ENCODE results near the gene WNT9A. TPM values are rescaled to one million over a fixed set of nuclear protein-coding genes. Genes with fewer than 3 reads are reported as not detected.

The WNT9A gene
- total RNA-seq, 2 donors from 2014 or later: 1.2 to 7.9 TPM

GRCh38 chr1:227896710-227897655, 50.7 kb downstream of the WNT9A start:
- Histone ChIP-seq H3K4me1 (ENCODE audit: control insufficient read depth in 1 of 2, low read depth in 2 of 2) (no peaks in the 10 kb centered on the region), H3K27ac (no peak overlapping the region), H3K9me3 (no peaks in the 10 kb centered on the region), H3K4me3 (no peak overlapping the region), H3K36me3 (no peaks in the 10 kb centered on the region), H3K27me3 (replicated peaks; ENCODE audit: insufficient read depth) (no peaks in the 10 kb centered on the region)
- DNase-seq (ENCODE audit: low spot score) (no peak), ATAC-seq (ENCODE audit: insufficient number of reproducible peaks, low FRiP score, low read depth) (no peak)
- TF ChIP-seq, protein P1, sequence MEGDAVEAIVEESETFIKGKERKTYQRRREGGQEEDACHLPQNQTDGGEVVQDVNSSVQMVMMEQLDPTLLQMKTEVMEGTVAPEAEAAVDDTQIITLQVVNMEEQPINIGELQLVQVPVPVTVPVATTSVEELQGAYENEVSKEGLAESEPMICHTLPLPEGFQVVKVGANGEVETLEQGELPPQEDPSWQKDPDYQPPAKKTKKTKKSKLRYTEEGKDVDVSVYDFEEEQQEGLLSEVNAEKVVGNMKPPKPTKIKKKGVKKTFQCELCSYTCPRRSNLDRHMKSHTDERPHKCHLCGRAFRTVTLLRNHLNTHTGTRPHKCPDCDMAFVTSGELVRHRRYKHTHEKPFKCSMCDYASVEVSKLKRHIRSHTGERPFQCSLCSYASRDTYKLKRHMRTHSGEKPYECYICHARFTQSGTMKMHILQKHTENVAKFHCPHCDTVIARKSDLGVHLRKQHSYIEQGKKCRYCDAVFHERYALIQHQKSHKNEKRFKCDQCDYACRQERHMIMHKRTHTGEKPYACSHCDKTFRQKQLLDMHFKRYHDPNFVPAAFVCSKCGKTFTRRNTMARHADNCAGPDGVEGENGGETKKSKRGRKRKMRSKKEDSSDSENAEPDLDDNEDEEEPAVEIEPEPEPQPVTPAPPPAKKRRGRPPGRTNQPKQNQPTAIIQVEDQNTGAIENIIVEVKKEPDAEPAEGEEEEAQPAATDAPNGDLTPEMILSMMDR (IDR thresholded peaks at IDR 0.05): no peak

- no peak for DNase-seq (ENCODE audit: low spot score)
- no peak overlapping the region for H3K4me3 ChIP-seq
- no peaks in the 10 kb centered on the region for H3K9me3 ChIP-seq
- no peak overlapping the region for H3K27ac ChIP-seq
- TF ChIP-seq, protein P1 (IDR thresholded peaks at IDR 0.05): no peak
- H3K36me3 ChIP-seq: no peaks in the 10 kb centered on the region
- H3K27me3 ChIP-seq (replicated peaks; ENCODE audit: insufficient read depth): no peaks in the 10 kb centered on the region
- H3K4me1 ChIP-seq (ENCODE audit: control insufficient read depth in 1 of 2, low read depth in 2 of 2): no peaks in the 10 kb centered on the region
- no peak for ATAC-seq (ENCODE audit: insufficient number of reproducible peaks, low FRiP score, low read depth)
Observed at GRCh38 chr1:227895828-227896685, 51.7 kb downstream of the WNT9A start.

DNA sequence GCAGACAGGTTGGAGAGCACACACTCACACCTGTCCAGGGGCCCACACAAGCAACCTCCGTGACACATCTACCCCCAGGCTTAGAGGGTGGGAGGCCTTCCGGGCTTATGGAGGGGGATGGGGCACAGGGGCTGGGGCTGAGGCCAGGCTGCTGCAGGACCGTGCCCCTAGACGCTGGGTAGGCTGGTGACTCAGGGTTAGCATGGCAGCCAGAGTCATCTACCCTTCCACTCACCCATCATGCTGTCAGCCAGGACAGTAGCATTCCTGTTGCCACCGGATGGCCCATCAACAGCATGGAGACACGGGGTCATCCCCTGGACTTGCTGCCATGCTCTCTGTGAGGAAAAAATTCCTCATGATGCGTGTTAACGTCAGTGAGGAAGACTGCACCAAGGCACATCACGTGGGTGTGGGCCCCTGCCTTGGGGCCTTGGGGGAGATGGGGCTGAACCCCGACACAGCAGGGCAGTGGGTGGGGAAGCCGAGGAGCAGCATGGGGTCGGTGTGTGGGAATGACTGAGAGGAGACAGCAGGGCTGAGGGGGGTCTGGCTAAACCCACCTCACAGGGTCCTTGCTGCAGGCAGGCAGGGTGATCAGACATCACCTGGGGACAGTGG, 52.8 kb downstream of the WNT9A start:
- TF ChIP-seq, protein P1 (IDR thresholded peaks at IDR 0.05): no peak
- Histone ChIP-seq H3K27ac (no peak overlapping the region), H3K27me3 (replicated peaks; ENCODE audit: insufficient read depth) (no peaks in the 10 kb centered on the region), H3K4me3 (no peak overlapping the region), H3K36me3 (no peaks in the 10 kb centered on the region), H3K9me3 (no peaks in the 10 kb centered on the region), H3K4me1 (ENCODE audit: control insufficient read depth in 1 of 2, low read depth in 2 of 2) (no peaks in the 10 kb centered on the region)
- DNase-seq (ENCODE audit: low spot score) (no peak), ATAC-seq (ENCODE audit: insufficient number of reproducible peaks, low FRiP score, low read depth) (no peak)

- no peak for ATAC-seq (ENCODE audit: insufficient number of reproducible peaks, low FRiP score, low read depth)
Observed at GRCh38 chr1:227893949-227894721, 53.6 kb downstream of the WNT9A start.

More at GRCh38 chr1:227893949-227894721, 53.6 kb downstream of the WNT9A start:
- H3K4me3 ChIP-seq: no peak overlapping the region
- H3K9me3 ChIP-seq: no peaks in the 10 kb centered on the region
- DNase-seq (ENCODE audit: low spot score): no peak
- H3K4me1 ChIP-seq (ENCODE audit: control insufficient read depth in 1 of 2, low read depth in 2 of 2): no peaks in the 10 kb centered on the region
- H3K36me3 ChIP-seq: no peaks in the 10 kb centered on the region
- H3K27me3 ChIP-seq (replicated peaks; ENCODE audit: insufficient read depth): no peaks in the 10 kb centered on the region
- H3K27ac ChIP-seq: no peak overlapping the region
- TF ChIP-seq, protein P1 (IDR thresholded peaks at IDR 0.05): no peak
